ENCODE results near the gene MCM10.

Gene MCM10

GRCh38 chr10:13160934-13161856 is at the start of gene MCM10:
Gene MCM10 (plus strand): TSS chr10:13161558. CDS start chr10:13164203, 2,645 bp downstream.
- Mint-ChIP-seq H3K4me3 (peak within 1 kb of the TSS; percentile 88), H3K36me3 (ENCODE audit: low read depth) (peaks cover 9% of the 10 kb centered on the region), H3K27ac (peak within 1 kb of the TSS; percentile 83), H3K9me3 (no peaks in the 10 kb centered on the region), H3K27me3 (ENCODE audit: low read depth) (no peaks in the 10 kb centered on the region), H3K4me1 (ENCODE audit: low read depth) (peaks cover 32% of the 10 kb centered on the region)

- Mint-ChIP-seq H3K9me3 (no peaks in the 10 kb centered on the region), H3K4me3 (no peak overlapping the region), H3K27me3 (ENCODE audit: low read depth) (no peaks in the 10 kb centered on the region), H3K27ac (no peak overlapping the region), H3K36me3 (ENCODE audit: low read depth) (peaks cover 54% of the 10 kb centered on the region), H3K4me1 (ENCODE audit: low read depth) (peaks cover 28% of the 10 kb centered on the region)
Measured at GRCh38 chr10:13113544-13113943, 47.8 kb upstream of the MCM10 start.

- Mint-ChIP-seq H3K9me3 (no peaks in the 10 kb centered on the region), H3K27me3 (ENCODE audit: low read depth) (no peaks in the 10 kb centered on the region), H3K36me3 (ENCODE audit: low read depth) (peaks cover 57% of the 10 kb centered on the region), H3K4me3 (peak overlapping the region; percentile 27), H3K27ac (peak overlapping the region; percentile 68), H3K4me1 (ENCODE audit: low read depth) (peaks cover 25% of the 10 kb centered on the region)
Measured at GRCh38 chr10:13115832-13116803, 45.2 kb upstream of the MCM10 start.

GRCh38 chr10:13117841-13118783 is 43.2 kb upstream of the MCM10 start:
- peaks cover 65% of the 10 kb centered on the region for H3K36me3 Mint-ChIP-seq (ENCODE audit: low read depth)
- peaks cover 31% of the 10 kb centered on the region for H3K4me1 Mint-ChIP-seq (ENCODE audit: low read depth)
- H3K27ac Mint-ChIP-seq = no peak overlapping the region
- H3K4me3 Mint-ChIP-seq = no peak overlapping the region
- no peaks in the 10 kb centered on the region for H3K9me3 Mint-ChIP-seq
- no peaks in the 10 kb centered on the region for H3K27me3 Mint-ChIP-seq (ENCODE audit: low read depth)

- Mint-ChIP-seq H3K27ac (peak overlapping the region; percentile 13), H3K27me3 (ENCODE audit: low read depth) (no peaks in the 10 kb centered on the region), H3K4me3 (no peak overlapping the region), H3K9me3 (no peaks in the 10 kb centered on the region), H3K36me3 (ENCODE audit: low read depth) (peaks cover 68% of the 10 kb centered on the region), H3K4me1 (ENCODE audit: low read depth) (peaks cover 31% of the 10 kb centered on the region)
Measured at GRCh38 chr10:13118784-13119410, 42.5 kb upstream of the MCM10 start.

GRCh38 chr10:13120786-13121499 is 40.4 kb upstream of the MCM10 start:
- Mint-ChIP-seq H3K4me1 (ENCODE audit: low read depth) (peaks cover 24% of the 10 kb centered on the region), H3K4me3 (no peak overlapping the region), H3K36me3 (ENCODE audit: low read depth) (peaks cover 73% of the 10 kb centered on the region), H3K27ac (no peak overlapping the region), H3K9me3 (no peaks in the 10 kb centered on the region), H3K27me3 (ENCODE audit: low read depth) (no peaks in the 10 kb centered on the region)

- Mint-ChIP-seq H3K9me3 (no peaks in the 10 kb centered on the region), H3K27ac (no peak overlapping the region), H3K4me1 (ENCODE audit: low read depth) (peaks cover 19% of the 10 kb centered on the region), H3K27me3 (ENCODE audit: low read depth) (no peaks in the 10 kb centered on the region), H3K36me3 (ENCODE audit: low read depth) (peaks cover 68% of the 10 kb centered on the region), H3K4me3 (no peak overlapping the region)
Measured at GRCh38 chr10:13121500-13121854, 39.9 kb upstream of the MCM10 start.

GRCh38 chr10:13136651-13137050 is 24.7 kb upstream of the MCM10 start:
- H3K27me3 Mint-ChIP-seq (ENCODE audit: low read depth) = no peaks in the 10 kb centered on the region
- no peak overlapping the region for H3K27ac Mint-ChIP-seq
- H3K36me3 Mint-ChIP-seq (ENCODE audit: low read depth) = peaks cover 57% of the 10 kb centered on the region
- H3K4me3 Mint-ChIP-seq = no peak overlapping the region
- H3K4me1 Mint-ChIP-seq (ENCODE audit: low read depth) = no peaks in the 10 kb centered on the region
- no peaks in the 10 kb centered on the region for H3K9me3 Mint-ChIP-seq

- Mint-ChIP-seq H3K27ac (no peak overlapping the region), H3K36me3 (ENCODE audit: low read depth) (peaks cover 51% of the 10 kb centered on the region), H3K4me3 (no peak overlapping the region), H3K27me3 (ENCODE audit: low read depth) (no peaks in the 10 kb centered on the region), H3K4me1 (ENCODE audit: low read depth) (no peaks in the 10 kb centered on the region), H3K9me3 (peaks cover 2% of the 10 kb centered on the region)
Measured at GRCh38 chr10:13139150-13139549, 22.2 kb upstream of the MCM10 start.

- no peak overlapping the region for H3K4me3 Mint-ChIP-seq
- no peaks in the 10 kb centered on the region for H3K4me1 Mint-ChIP-seq (ENCODE audit: low read depth)
- peaks cover 7% of the 10 kb centered on the region for H3K9me3 Mint-ChIP-seq
- H3K27ac Mint-ChIP-seq = no peak overlapping the region
- peaks cover 56% of the 10 kb centered on the region for H3K36me3 Mint-ChIP-seq (ENCODE audit: low read depth)
- no peaks in the 10 kb centered on the region for H3K27me3 Mint-ChIP-seq (ENCODE audit: low read depth)
Measured at GRCh38 chr10:13139676-13140075, 21.7 kb upstream of the MCM10 start.

- Mint-ChIP-seq H3K4me1 (ENCODE audit: low read depth) (peaks cover 3% of the 10 kb centered on the region), H3K4me3 (no peak overlapping the region), H3K27ac (no peak overlapping the region), H3K36me3 (ENCODE audit: low read depth) (peaks cover 55% of the 10 kb centered on the region), H3K9me3 (peaks cover 15% of the 10 kb centered on the region), H3K27me3 (ENCODE audit: low read depth) (no peaks in the 10 kb centered on the region)
Measured at GRCh38 chr10:13140627-13141190, 20.6 kb upstream of the MCM10 start.

GRCh38 chr10:13143766-13144165 is 17.6 kb upstream of the MCM10 start:
- Mint-ChIP-seq H3K36me3 (ENCODE audit: low read depth) (peaks cover 45% of the 10 kb centered on the region), H3K4me1 (ENCODE audit: low read depth) (peaks cover 3% of the 10 kb centered on the region), H3K9me3 (peaks cover 22% of the 10 kb centered on the region), H3K27ac (no peak overlapping the region), H3K4me3 (no peak overlapping the region), H3K27me3 (ENCODE audit: low read depth) (no peaks in the 10 kb centered on the region)

- H3K27ac Mint-ChIP-seq = no peak overlapping the region
- peaks cover 22% of the 10 kb centered on the region for H3K9me3 Mint-ChIP-seq
- H3K4me1 Mint-ChIP-seq (ENCODE audit: low read depth) = peaks cover 3% of the 10 kb centered on the region
- no peaks in the 10 kb centered on the region for H3K27me3 Mint-ChIP-seq (ENCODE audit: low read depth)
- peaks cover 45% of the 10 kb centered on the region for H3K36me3 Mint-ChIP-seq (ENCODE audit: low read depth)
- no peak overlapping the region for H3K4me3 Mint-ChIP-seq
Measured at GRCh38 chr10:13144814-13145213, 16.5 kb upstream of the MCM10 start.

Measured in T-helper 1 cell treated with Interleukin-12 subunit alpha and Interleukin-12 subunit beta and Interleukin-4 antibody, amounts not matched to agents 30 μg/mL and 1 μg/mL, for 36 hours (primary cell).